Measurements from ENCODE around the gene GIGYF2.

The GIGYF2 gene

GRCh38 chr2:232750135-232750671 is 53.1 kb downstream of the GIGYF2 start:
- TF ChIP-seq CTCF (IDR thresholded peaks at IDR 0.05; ENCODE audit: low read depth, low read length) (no peak), MYC (IDR thresholded peaks at IDR 0.05; ENCODE audit: low read depth, low read length) (no peak), POLR2A (IDR thresholded peaks at IDR 0.05; ENCODE audit: extremely low read depth, insufficient read length) (no peak), MAX (IDR thresholded peaks at IDR 0.05; ENCODE audit: low read depth, low read length) (no peak)
- DNase-seq (ENCODE audit: low read depth), result no peak
- H3K4me3 ChIP-seq (ENCODE audit: low read depth, low read length), result no peak overlapping the region

- no peak for TF ChIP-seq MYC (IDR thresholded peaks at IDR 0.05; ENCODE audit: low read depth, low read length)
- TF ChIP-seq MAX (IDR thresholded peaks at IDR 0.05; ENCODE audit: low read depth, low read length), result no peak
- TF ChIP-seq POLR2A (IDR thresholded peaks at IDR 0.05; ENCODE audit: extremely low read depth, insufficient read length), result no peak
- no peak for TF ChIP-seq CTCF (IDR thresholded peaks at IDR 0.05; ENCODE audit: low read depth, low read length)
- no peak for DNase-seq (ENCODE audit: low read depth)
Observed at GRCh38 chr2:232757905-232758304, 60.8 kb downstream of the GIGYF2 start.

GRCh38 chr2:232761301-232761907 is 64.3 kb downstream of the GIGYF2 start:
- no peak for TF ChIP-seq POLR2A (IDR thresholded peaks at IDR 0.05; ENCODE audit: extremely low read depth, insufficient read length)
- TF ChIP-seq CTCF (IDR thresholded peaks at IDR 0.05; ENCODE audit: low read depth, low read length), result no peak
- TF ChIP-seq MYC (IDR thresholded peaks at IDR 0.05; ENCODE audit: low read depth, low read length), result no peak
- no peak for TF ChIP-seq MAX (IDR thresholded peaks at IDR 0.05; ENCODE audit: low read depth, low read length)
- DNase-seq (ENCODE audit: low read depth), result peak; percentile 50
- H3K4me3 ChIP-seq (ENCODE audit: low read depth, low read length), result no peak overlapping the region

More at GRCh38 chr2:232757905-232758304, 60.8 kb downstream of the GIGYF2 start:
- H3K4me3 ChIP-seq (ENCODE audit: low read depth, low read length), result no peak overlapping the region

GRCh38 chr2:232767866-232768265 is 70.7 kb downstream of the GIGYF2 start:
- TF ChIP-seq MYC (IDR thresholded peaks at IDR 0.05; ENCODE audit: low read depth, low read length), result no peak
- no peak for TF ChIP-seq CTCF (IDR thresholded peaks at IDR 0.05; ENCODE audit: low read depth, low read length)
- no peak for TF ChIP-seq POLR2A (IDR thresholded peaks at IDR 0.05; ENCODE audit: extremely low read depth, insufficient read length)
- no peak for TF ChIP-seq MAX (IDR thresholded peaks at IDR 0.05; ENCODE audit: low read depth, low read length)
- no peak overlapping the region for H3K4me3 ChIP-seq (ENCODE audit: low read depth, low read length)
- DNase-seq (ENCODE audit: low read depth), result no peak

- no peak for DNase-seq (ENCODE audit: low read depth)
- no peak for TF ChIP-seq MAX (IDR thresholded peaks at IDR 0.05; ENCODE audit: low read depth, low read length)
- no peak for TF ChIP-seq POLR2A (IDR thresholded peaks at IDR 0.05; ENCODE audit: extremely low read depth, insufficient read length)
- no peak for TF ChIP-seq CTCF (IDR thresholded peaks at IDR 0.05; ENCODE audit: low read depth, low read length)
- no peak for TF ChIP-seq MYC (IDR thresholded peaks at IDR 0.05; ENCODE audit: low read depth, low read length)
- H3K4me3 ChIP-seq (ENCODE audit: low read depth, low read length), result no peak overlapping the region
Observed at GRCh38 chr2:232770207-232770606, 73.1 kb downstream of the GIGYF2 start.

All from NB4 (cell line).